NCI-H187 (cell line): ENCODE data around the gene ZNF579.

Source experiments
- DNase-seq, 2 experiments: peaks; one replicate each; lab custom pipeline; 2025; lab: John Stamatoyannopoulos, UW

Gene ZNF579

GRCh38 chr19:55611983-55612645, 31.5 kb upstream of the ZNF579 start:
- no peak for DNase-seq

DNA sequence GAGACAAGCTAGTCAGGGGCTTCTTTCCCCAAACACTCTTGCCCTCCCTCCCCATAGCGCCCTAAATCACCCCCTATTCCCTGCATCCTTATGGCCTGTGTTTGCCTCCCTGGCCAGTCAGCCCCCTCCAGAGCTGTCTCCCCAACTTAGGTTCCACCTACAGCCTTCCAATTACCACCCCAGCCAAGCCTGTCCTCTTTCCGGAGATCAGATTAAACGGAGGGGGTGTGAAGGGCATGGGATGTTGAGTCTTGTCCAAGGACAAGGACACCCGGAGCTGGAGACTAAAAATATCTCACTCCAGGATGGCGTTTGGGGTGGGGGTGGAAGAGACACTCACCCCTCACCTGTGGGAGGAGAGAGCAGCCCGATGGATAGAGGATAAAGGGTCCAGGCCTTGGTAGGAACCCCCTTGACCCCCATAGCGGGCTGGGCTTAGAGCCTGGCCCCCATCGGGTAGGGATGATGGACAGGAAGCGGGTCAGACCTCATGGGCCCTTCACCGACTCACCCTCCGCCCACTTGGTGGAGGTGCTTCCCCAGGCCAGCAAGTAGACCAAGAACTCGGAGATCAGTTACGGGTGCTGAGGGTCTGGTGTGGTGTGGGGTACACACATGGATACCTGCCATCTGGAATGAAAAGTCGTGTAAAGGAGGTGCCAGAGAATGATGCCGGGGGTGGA, 30.8 kb upstream of the ZNF579 start:
- DNase-seq = no peak

DNA sequence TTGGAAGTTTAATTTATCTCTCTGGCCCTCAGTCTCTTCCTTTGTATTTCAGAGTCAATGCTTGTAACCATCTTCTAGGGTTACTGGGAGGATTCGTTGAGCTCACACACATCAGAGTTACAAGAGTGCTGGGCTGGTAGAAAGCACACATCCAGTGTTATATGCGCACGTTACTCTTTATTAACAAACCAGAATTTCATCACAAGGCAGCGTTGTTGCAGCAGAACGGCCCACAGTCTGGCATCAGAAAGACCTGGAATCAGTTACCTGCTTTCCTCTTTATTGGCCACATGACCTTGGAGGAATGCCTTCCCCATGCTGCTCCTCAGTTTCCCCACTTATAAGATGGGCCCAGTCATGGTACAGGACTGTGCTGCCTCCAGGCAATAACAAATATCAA, 28.7 kb upstream of the ZNF579 start:
- DNase-seq = no peak

- no peak for DNase-seq
These were observed 26.2 kb upstream of the ZNF579 start for GRCh38 chr19:55606817-55607216.

GRCh38 chr19:55606471-55606787, 25.8 kb upstream of the ZNF579 start:
- DNase-seq = no peak

GRCh38 chr19:55605637-55606470, 25.2 kb upstream of the ZNF579 start, which contains the start of gene ZNF865:
ZNF865 (plus strand) TSS chr19:55605647; CDS start chr19:55613619, 7,972 bp downstream.
- peak; percentile 27 to 47 for DNase-seq

DNA sequence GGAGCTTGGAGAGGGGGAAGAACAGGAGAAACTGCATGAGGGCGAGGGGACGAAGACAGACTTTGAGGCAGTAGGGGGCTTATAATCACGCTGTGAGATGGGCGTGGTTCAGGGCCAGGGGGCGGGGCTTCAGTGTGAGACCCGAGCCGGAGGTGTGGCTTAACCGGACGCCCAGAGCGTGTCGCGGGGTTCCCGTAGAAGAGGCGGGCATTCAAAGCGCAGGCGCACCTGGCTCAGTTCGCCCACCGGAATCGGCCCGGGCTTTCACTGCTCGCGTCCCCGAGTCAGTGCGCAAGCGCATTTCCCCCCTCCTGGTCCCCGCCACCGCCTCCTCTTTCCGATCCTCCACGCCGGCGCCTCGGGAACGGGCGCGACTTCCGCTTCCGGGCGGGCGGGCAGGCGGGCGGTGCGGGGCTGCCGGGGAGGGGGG, 24.6 kb upstream of the ZNF579 start:
- peak; percentile 97 for DNase-seq

- DNase-seq = no peak
These were observed 23.1 kb upstream of the ZNF579 start for GRCh38 chr19:55603581-55604292.

- no peak for DNase-seq
These were observed 22.5 kb upstream of the ZNF579 start for GRCh38 chr19:55603115-55603514.

DNA sequence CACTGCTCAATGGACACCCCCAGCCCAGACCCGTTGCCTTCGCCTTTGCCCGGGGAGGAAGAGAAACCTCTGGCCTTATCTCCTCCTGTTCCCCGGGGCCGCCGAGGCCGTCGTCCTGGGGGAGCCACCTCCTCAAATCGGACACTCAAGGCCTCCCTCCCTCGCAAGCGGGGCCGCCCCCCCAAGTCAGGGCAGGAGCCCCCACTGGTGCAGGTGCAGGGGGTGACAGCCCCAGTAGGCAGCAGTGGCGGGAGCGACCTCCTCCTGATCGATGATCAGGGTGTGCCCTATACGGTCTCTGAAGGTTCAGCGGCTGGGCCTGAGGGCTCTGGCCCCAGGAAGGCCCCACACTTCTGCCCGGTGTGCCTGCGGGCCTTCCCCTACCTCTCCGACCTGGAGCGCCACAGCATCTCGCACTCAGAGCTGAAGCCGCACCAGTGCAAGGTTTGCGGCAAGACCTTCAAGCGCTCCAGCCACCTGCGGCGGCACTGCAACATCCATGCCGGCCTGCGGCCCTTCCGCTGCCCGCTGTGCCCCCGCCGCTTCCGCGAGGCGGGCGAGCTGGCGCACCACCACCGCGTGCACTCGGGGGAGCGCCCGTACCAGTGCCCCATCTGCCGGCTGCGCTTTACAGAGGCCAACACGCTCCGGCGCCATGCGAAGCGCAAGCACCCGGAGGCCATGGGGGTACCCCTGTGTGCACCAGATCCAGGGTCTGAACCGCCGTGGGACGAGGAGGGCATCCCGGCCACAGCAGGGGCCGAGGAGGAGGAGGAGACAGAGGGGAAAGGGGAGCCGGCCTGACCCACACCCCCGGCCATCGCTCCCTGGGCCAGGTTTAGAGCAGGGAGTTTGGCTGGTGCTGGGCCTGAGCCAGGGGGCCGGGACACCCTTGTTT, 21.7 kb upstream of the ZNF579 start:
- no peak for DNase-seq

DNA sequence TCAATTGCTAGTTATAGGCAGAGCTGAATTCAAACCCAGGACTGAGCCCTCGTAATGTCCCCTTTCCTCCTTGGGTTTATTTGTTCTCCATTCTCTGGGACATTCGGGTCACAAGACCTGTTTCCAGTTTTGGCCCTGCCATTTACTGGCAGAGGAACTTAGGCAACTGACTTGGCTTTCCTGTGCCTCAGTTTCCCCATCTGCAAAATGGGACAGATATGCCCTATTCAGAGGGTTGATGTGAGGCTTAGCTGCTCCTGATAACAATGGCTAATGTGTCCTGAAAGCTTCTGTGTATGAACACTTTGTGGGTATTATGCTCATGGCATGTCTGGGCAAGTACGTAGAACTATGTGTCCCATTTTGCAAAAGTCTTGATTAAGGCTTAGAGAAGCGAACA, 20.4 kb upstream of the ZNF579 start:
- no peak for DNase-seq

DNA sequence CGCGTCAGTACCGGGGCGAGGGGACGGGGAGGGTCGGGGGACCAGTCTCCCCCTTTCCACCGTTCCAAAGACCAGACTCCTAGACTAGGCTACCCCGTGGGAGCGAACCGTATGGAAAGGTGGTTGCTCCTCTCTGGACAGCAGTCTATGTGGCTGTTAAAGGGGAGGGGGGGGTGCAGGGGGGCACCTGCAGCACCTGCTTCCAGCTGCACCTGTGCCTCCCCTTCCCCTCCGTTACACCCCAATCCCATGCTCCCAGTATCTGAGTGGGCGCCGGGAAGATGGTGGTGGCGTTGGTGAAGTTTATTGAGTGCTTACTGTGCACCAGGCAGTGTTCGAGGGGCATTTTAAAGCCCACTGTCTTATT, 20.0 kb upstream of the ZNF579 start:
- no peak for DNase-seq

DNA sequence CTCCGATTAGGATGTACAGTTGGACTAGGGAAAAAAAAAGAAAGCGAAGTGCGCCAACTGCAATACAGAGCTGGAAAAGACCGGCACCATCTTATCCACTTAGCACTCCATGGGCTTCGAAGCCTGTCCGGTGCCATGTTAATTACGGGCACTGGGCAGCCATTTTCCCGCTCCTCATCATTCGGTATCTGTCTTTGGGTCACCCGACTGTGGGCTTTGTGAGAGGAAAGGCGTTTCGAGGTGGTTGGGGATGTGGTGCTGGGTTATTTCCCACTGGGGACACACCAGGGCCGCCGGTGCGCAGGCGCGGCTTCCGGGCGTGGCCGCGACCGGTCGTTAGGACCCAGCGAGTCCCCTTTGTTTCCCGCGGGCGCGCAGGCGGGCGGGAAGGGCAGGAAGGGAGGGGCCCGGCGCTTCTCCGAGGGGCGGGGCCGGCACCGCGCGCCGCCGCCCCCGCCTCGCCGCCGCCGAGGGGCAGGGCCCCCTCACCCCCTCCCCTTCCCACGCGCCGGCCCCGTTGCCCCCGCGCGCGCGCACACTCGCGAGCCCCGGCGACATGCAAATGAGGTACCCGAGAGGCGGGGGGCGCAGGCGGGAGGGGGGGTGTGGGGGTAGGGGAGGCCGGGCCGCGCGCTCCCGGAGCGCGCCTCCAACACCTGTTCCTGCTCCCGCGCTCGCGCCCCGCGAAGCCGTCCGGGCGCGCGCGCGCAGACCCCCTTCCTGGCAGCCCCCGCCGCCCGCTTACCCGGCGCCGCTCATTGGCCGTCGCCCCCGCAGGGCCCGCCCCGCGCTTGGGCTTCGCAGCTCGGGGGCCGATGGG, 19.4 kb upstream of the ZNF579 start, which contains the start of gene ZNF524:
Gene ZNF524 (plus strand): TSS at position 447 of the 820 bp plus-strand sequence. CDS start 1,825 bp downstream, outside the sequence.
- peak; percentile 95 to 96 for DNase-seq

GRCh38 chr19:55599468-55599841, 18.8 kb upstream of the ZNF579 start, which contains the start of gene FIZ1:
FIZ1 (minus strand) TSS chr19:55599517; CDS start chr19:55597865, 1,652 bp downstream.
- peak; percentile 98 to 99 for DNase-seq

GRCh38 chr19:55598719-55599467, 18.2 kb upstream of the ZNF579 start:
- peak; percentile 88 to 93 for DNase-seq

DNA sequence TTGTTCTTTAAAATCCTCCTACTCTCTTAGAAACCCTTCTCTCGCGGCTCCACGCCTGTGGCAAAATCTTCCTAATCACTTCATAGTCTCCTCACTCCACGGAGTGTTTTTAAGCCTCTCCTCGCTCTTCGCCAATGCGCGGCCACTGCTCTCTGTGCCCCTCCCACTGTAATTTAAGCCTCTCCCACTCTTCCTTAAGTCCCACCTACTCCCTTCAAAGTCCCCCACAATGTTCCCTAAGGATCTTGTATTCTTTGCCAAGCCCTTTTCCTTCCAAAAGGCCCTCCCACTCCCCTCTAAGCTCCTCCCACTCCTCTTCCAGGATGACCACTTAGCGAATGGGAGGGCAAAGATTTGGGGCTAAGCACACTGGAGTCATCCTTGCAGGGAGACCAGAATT, 17.4 kb upstream of the ZNF579 start:
- DNase-seq = no peak

DNA sequence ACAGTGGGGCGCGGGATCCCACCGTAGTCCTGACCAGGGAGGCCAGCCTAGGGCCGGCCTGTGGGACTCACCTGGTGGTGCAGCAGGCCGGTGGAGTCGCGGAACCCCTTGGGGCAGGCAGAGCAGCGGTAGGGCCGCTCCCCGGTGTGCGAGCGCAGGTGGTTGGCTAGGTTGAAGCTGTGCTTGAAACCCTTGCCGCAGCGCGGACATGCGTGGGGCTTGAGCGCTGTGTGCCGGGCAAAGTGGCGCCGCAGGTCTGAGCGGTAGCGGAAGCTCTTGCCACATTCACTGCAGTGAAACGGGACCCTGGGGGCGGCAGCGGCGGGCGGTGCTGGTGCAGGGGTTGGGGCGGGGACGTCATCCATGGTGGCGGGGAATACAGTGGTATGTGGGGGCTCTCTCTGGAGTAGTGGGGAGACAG, 16.9 kb upstream of the ZNF579 start:
- DNase-seq = no peak

GRCh38 chr19:55596304-55596703, 15.7 kb upstream of the ZNF579 start:
- no peak for DNase-seq

DNA sequence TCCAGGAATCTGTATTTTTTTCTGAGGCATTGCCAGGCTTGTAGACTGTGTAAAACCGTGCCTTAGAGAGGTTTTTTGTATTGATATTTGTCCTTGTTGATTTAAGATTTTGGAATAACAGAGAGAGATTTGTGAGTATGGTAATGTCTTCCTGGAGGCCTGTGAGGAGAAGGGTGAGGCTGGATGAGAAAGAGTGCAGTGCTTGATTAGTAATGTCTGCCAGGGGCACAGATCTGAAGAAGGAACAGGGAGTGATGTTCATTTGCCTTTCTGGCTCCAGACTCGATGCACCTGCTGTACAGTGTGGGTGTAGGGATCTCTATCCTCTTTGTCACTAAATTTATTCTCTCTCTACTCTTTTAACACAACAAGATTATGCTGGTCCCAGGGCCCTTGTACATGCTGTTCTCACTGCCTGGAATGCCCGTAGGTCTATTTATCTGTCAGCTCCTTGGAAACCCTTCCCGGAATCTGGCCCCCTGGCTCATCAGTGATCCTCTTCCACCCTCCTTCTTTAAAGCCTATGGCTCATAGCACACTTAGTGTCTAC, 14.4 kb upstream of the ZNF579 start:
- no peak for DNase-seq
